SK-N-SH treated with all-trans-retinoic acid at 6 μM for 48 hours (cell line): ENCODE data around the gene ALDH16A1.

Experiments used
- ARNTL ChIP-seq: fragments of 450-650 bp; formaldehyde crosslinking; IDR thresholded peaks from 2 replicates; pipeline ENCODE4 v1.5.0; 2020; ENCODE audit warnings: low read depth, mild to moderate bottlenecking, moderate library complexity, borderline replicate concordance
- CREB5 ChIP-seq: fragments of 250-450 bp; sonication (Bioruptor Pico); IDR thresholded peaks from 2 replicates; pipeline ENCODE4 v1.5.1; 2020; ENCODE audit warnings: low read depth, mild to moderate bottlenecking, moderate library complexity
- CSDC2 ChIP-seq: fragments of 250-450 bp; sonication (Bioruptor Pico); IDR thresholded peaks from 2 replicates; pipeline ENCODE4 v1.5.0; 2020; ENCODE audit warnings: mild to moderate bottlenecking, moderate library complexity
- ESRRG ChIP-seq: fragments of 250-450 bp; sonication (Bioruptor Pico); IDR thresholded peaks from 2 replicates; pipeline ENCODE4 v1.6.1; 2021; ENCODE audit warnings: mild to moderate bottlenecking
- GLIS3 ChIP-seq: fragments of 250-450 bp; sonication (Bioruptor Pico); IDR thresholded peaks from 2 replicates; pipeline ENCODE4 v1.5.0; 2020; ENCODE audit warnings: mild to moderate bottlenecking, moderate library complexity
- ISL1 ChIP-seq: fragments of 250-450 bp; sonication (Bioruptor Pico); IDR thresholded peaks from 2 replicates; pipeline ENCODE4 v2.1.2; 2022; ENCODE audit warnings: mild to moderate bottlenecking, moderate library complexity
- OSR1 ChIP-seq: fragments of 250-450 bp; sonication (Bioruptor Pico); IDR thresholded peaks from 2 replicates; pipeline ENCODE4 v1.8.0; 2022; ENCODE audit warnings: moderate library complexity, mild to moderate bottlenecking, inconsistent platforms
- PATZ1 ChIP-seq: fragments of 250-450 bp; sonication (Bioruptor Pico); IDR thresholded peaks from 2 replicates; pipeline ENCODE4 v1.8.0; 2020; ENCODE audit warnings: mild to moderate bottlenecking, moderate library complexity, borderline replicate concordance
- RARB ChIP-seq: fragments of 250-450 bp; sonication (Bioruptor Pico); IDR thresholded peaks from 2 replicates; pipeline ENCODE4 v1.8.0; 2021; ENCODE audit warnings: mild to moderate bottlenecking, moderate library complexity
- ZC3H10 ChIP-seq: fragments of 250-450 bp; sonication (Bioruptor Pico); IDR thresholded peaks from 2 replicates; pipeline ENCODE4 v1.5.1; 2021; ENCODE audit warnings: mild to moderate bottlenecking, moderate library complexity
- ZNF565 ChIP-seq: fragments of 450-650 bp; formaldehyde crosslinking; conservative IDR thresholded peaks from 2 replicates; pipeline ENCODE4 v1.5.0; 2020; ENCODE audit warnings: low read depth, mild to moderate bottlenecking, moderate library complexity
- ZNF70 ChIP-seq: fragments of 450-650 bp; formaldehyde crosslinking; IDR thresholded peaks from 2 replicates; pipeline ENCODE4 v1.5.0; 2020; ENCODE audit warnings: mild to moderate bottlenecking, moderate library complexity
- TF ChIP-seq, protein P1 (sequence below): fragments of 250-450 bp; sonication (Bioruptor Pico); IDR thresholded peaks from 2 replicates; pipeline ENCODE4 v1.5.0; 2020; ENCODE audit warnings: mild to moderate bottlenecking, moderate library complexity

DNA sequence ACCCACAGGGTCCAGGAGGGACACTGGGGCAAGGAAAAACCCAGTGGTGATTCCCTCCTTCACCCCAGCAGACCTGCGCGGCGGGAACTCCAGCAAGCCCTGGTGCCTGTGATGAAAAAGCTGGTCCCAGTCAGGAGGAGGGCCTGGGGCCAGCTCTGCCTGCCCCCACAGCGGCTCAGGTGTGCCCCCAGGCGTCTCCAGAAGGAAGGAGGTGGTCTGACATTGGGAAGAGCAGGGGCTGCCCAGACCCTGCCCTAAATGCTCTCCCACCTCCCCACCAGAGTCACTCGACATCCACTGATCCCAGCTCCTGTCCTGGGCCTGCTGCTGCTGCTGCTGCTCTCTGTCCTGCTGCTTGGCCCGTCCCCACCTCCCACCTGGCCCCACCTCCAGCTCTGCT, 35.9 kb upstream of the ALDH16A1 start:
- TF ChIP-seq RARB, result no peak
- TF ChIP-seq, protein P1, sequence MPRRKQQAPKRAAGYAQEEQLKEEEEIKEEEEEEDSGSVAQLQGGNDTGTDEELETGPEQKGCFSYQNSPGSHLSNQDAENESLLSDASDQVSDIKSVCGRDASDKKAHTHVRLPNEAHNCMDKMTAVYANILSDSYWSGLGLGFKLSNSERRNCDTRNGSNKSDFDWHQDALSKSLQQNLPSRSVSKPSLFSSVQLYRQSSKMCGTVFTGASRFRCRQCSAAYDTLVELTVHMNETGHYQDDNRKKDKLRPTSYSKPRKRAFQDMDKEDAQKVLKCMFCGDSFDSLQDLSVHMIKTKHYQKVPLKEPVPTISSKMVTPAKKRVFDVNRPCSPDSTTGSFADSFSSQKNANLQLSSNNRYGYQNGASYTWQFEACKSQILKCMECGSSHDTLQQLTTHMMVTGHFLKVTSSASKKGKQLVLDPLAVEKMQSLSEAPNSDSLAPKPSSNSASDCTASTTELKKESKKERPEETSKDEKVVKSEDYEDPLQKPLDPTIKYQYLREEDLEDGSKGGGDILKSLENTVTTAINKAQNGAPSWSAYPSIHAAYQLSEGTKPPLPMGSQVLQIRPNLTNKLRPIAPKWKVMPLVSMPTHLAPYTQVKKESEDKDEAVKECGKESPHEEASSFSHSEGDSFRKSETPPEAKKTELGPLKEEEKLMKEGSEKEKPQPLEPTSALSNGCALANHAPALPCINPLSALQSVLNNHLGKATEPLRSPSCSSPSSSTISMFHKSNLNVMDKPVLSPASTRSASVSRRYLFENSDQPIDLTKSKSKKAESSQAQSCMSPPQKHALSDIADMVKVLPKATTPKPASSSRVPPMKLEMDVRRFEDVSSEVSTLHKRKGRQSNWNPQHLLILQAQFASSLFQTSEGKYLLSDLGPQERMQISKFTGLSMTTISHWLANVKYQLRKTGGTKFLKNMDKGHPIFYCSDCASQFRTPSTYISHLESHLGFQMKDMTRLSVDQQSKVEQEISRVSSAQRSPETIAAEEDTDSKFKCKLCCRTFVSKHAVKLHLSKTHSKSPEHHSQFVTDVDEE (CRISPR knock-in tag), result no peak
- TF ChIP-seq PATZ1, result no peak
- TF ChIP-seq ZNF70 (CRISPR knock-in tag), result no peak
- no peak for TF ChIP-seq CREB5 (CRISPR knock-in tag)
- TF ChIP-seq ESRRG (CRISPR knock-in tag), result no peak
- no peak for TF ChIP-seq OSR1 (CRISPR knock-in tag)
- TF ChIP-seq ZC3H10 (CRISPR knock-in tag), result no peak
- TF ChIP-seq ZNF565 (CRISPR knock-in tag), result no peak
- TF ChIP-seq ARNTL (CRISPR knock-in tag), result no peak
- TF ChIP-seq GLIS3 (CRISPR knock-in tag), result no peak
- no peak for TF ChIP-seq CSDC2
- no peak for TF ChIP-seq ISL1 (CRISPR knock-in tag)
